ENCODE measurements around the gene PITPNB. TPM values are rescaled to one million over a fixed set of nuclear protein-coding genes. Genes with fewer than 3 reads are reported as not detected.

PITPNB gene
- total and polyA plus RNA-seq, 2 of the 13 experiments (the other 11 are each of a cell fraction or from before 2014, with no cell fraction given), result 17.0 to 30.1 TPM

- in situ Hi-C loops (cut with HindIII; ENCODE audit: extremely low pct_ligation_motif_present, low pct_unique_long_range_greater_than_20kb) (loop anchor here (5.0 kb wide), 1 partner anchor 119 kb away; no protein-coding TSS in a partner anchor), intact Hi-C loops (cut with micrococcal nuclease; ENCODE audit: unreplicated experiment) (no loop called here)
- peaks cover 32% of the 10 kb centered on the region for H3K4me1 ChIP-seq (ENCODE audit: insufficient read depth, low read length)
- H3K36me3 ChIP-seq (replicated peaks in 1 of 2; ENCODE audit: control insufficient read depth in 1 of 2, insufficient read depth in 2 of 2, low read length in 2 of 2), result peaks cover 20 to 52% of the 10 kb centered on the region in 2 experiments
- FAIRE-seq, result no peak
- no peaks in the 10 kb centered on the region for H3K9me3 ChIP-seq (ENCODE audit: low read length)
- ATAC-seq, result no peak
- no peaks in the 10 kb centered on the region for H3K27me3 ChIP-seq (ENCODE audit: control insufficient read depth in 1 of 2, insufficient read depth in 2 of 2, low read length in 2 of 2)
- no peak overlapping the region for H3K4me3 ChIP-seq (replicated peaks in 1 of 3; ENCODE audit: insufficient read depth in 1 of 3, low read depth in 2 of 3, low read length in 3 of 3)
- no peak for DNase-seq (ENCODE audit: low spot score)
- BruUV-seq (replicated peaks), result no TSS peak
- POLR2A ChIA-PET, result interaction anchor here (0.9 kb wide), 1 partner anchor 32 kb away, joined by 3 read pairs; no protein-coding TSS in a partner anchor
- peaks cover 12% of the 10 kb centered on the region for H4K20me1 ChIP-seq (ENCODE audit: insufficient read depth, low read length)
- TF ChIP-seq KLF6 (CRISPR knock-in tag; IDR thresholded peaks at IDR 0.05) (no peak), ZBTB20 (CRISPR knock-in tag; IDR thresholded peaks at IDR 0.05; ENCODE audit: borderline replicate concordance, low read depth) (no peak), AHR (CRISPR knock-in tag; IDR thresholded peaks at IDR 0.05) (no peak), HIC2 (CRISPR knock-in tag; IDR thresholded peaks at IDR 0.05; ENCODE audit: low read depth) (no peak), ZZZ3 (CRISPR knock-in tag; IDR thresholded peaks at IDR 0.05; ENCODE audit: borderline replicate concordance) (no peak), GMEB2 (CRISPR knock-in tag; IDR thresholded peaks at IDR 0.05; ENCODE audit: low read depth) (no peak), CENPT (CRISPR knock-in tag; IDR thresholded peaks at IDR 0.05; ENCODE audit: low read depth) (no peak), ZNF569 (CRISPR knock-in tag; IDR thresholded peaks at IDR 0.05; ENCODE audit: borderline replicate concordance) (no peak), MAX (IDR thresholded peaks at IDR 0.05) (no peak), FOXK1 (CRISPR knock-in tag; IDR thresholded peaks at IDR 0.05; ENCODE audit: borderline replicate concordance, low read depth) (no peak), ZNF772 (CRISPR knock-in tag; IDR thresholded peaks at IDR 0.05) (no peak), ZBTB39 (CRISPR knock-in tag; IDR thresholded peaks at IDR 0.05) (no peak), AKAP8 (CRISPR knock-in tag; IDR thresholded peaks at IDR 0.05) (no peak), KLF11 (CRISPR knock-in tag; IDR thresholded peaks at IDR 0.05) (no peak), NBN (conservative IDR thresholded peaks at IDR 0.05) (no peak), PRMT3 (CRISPR knock-in tag; IDR thresholded peaks at IDR 0.05; ENCODE audit: borderline replicate concordance, low read depth) (no peak), GMEB1 (CRISPR knock-in tag; IDR thresholded peaks at IDR 0.05; ENCODE audit: borderline replicate concordance) (no peak), STAT5B (CRISPR knock-in tag; IDR thresholded peaks at IDR 0.05) (no peak), AGO1 (IDR thresholded peaks at IDR 0.05; ENCODE audit: low read depth, low read length, poor library complexity, severe bottlenecking) (no peak)
- no peak overlapping the region for H2AFZ ChIP-seq (ENCODE audit: low read length)
- no peaks in the 10 kb centered on the region for H3K79me2 ChIP-seq (ENCODE audit: insufficient read depth, low read length)
- 100% methylated on average over 1 of the region's 1 CpG for WGBS (ENCODE audit: low lambda C conversion rate)
- H3K9ac ChIP-seq (ENCODE audit: insufficient read depth, low read depth, low read length), result no peak overlapping the region
- no peak overlapping the region for H3K4me2 ChIP-seq (ENCODE audit: low read depth, low read length)
- CTCF ChIA-PET (ENCODE audit: low intra/inter-chr PET ratio, low total read pairs), result interaction anchor here (2.6 kb wide), 1 partner anchor 120 kb away, joined by 27 read pairs; no protein-coding TSS in a partner anchor
- H3K27ac ChIP-seq (ENCODE audit: extremely low read length, insufficient read depth, low read length), result no peak overlapping the region
These were observed 30.7 kb downstream of the PITPNB start for GRCh38 chr22:27888310-27888709.
